Breast epithelium (tissue), 3 donors: Measurements from ENCODE around the gene KRT3.

Experiments used
- POLR2A ChIP-seq: fragments of 450-650 bp; IDR thresholded peaks from one replicate; pipeline ENCODE4 v1.6.1; 2016; ENCODE audit warnings: antibody characterized with exemption, mild to moderate bottlenecking, moderate library complexity
- TF ChIP-seq, protein P1 (sequence below), 3 donors: fragments of 450-650 bp; IDR thresholded peaks; one replicate each; pipeline ENCODE4 v1.5.1; 2016 to 2017; ENCODE audit warnings: antibody characterized with exemption in 3 of 3, mild to moderate bottlenecking in 3 of 3, moderate library complexity in 3 of 3

DNA sequence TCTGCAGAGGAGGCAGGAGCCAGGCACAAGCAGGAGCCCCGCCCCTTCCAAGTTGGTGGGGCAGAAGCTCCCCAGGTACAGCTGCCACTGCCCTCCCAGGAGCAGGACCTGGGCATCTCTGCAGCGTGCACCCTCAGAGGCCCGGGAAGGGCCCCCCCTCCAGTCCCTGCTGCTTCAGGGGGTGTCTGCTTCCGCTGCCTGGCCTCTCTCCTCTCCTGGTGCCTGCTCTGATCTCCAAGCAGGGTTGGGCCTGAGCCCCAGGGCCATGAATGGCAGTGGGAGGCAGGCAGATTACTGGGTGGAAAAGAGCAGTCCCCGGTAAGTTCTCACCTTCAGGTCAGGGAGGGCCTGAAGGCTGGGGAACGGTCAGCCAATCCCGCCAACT is 53.7 kb downstream of the KRT3 start:
- TF ChIP-seq, protein P1, sequence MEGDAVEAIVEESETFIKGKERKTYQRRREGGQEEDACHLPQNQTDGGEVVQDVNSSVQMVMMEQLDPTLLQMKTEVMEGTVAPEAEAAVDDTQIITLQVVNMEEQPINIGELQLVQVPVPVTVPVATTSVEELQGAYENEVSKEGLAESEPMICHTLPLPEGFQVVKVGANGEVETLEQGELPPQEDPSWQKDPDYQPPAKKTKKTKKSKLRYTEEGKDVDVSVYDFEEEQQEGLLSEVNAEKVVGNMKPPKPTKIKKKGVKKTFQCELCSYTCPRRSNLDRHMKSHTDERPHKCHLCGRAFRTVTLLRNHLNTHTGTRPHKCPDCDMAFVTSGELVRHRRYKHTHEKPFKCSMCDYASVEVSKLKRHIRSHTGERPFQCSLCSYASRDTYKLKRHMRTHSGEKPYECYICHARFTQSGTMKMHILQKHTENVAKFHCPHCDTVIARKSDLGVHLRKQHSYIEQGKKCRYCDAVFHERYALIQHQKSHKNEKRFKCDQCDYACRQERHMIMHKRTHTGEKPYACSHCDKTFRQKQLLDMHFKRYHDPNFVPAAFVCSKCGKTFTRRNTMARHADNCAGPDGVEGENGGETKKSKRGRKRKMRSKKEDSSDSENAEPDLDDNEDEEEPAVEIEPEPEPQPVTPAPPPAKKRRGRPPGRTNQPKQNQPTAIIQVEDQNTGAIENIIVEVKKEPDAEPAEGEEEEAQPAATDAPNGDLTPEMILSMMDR (IDR thresholded peaks at IDR 0.05) = no peak
- TF ChIP-seq POLR2A = no peak
